ENCODE measurements around the gene TMEM163. TPM values are rescaled to one million over a fixed set of nuclear protein-coding genes. Genes with fewer than 3 reads are reported as not detected.

Gene TMEM163
- total RNA-seq, 1 experiment from 2014 or later = 0.12 TPM

GRCh38 chr2:134588556-134588955, 130.2 kb downstream of the TMEM163 start:
- Histone ChIP-seq H3K9ac (ENCODE audit: low read length) (no peak overlapping the region), H3K27me3 (ENCODE audit: insufficient read depth, low read length) (no peaks in the 10 kb centered on the region), H4K20me1 (ENCODE audit: insufficient read depth) (no peaks in the 10 kb centered on the region), H3K4me2 (ENCODE audit: low read length) (no peak overlapping the region), H3K4me1 (ENCODE audit: control insufficient read depth in 1 of 2, insufficient read depth in 2 of 2, low read length in 2 of 2) (no peaks in the 10 kb centered on the region), H3K9me3 (ENCODE audit: control insufficient read depth in 1 of 2, insufficient read depth in 1 of 2, low read depth in 1 of 2, low read length in 2 of 2) (no peaks in the 10 kb centered on the region), H3K9me2 (ENCODE audit: insufficient read depth) (no peaks in the 10 kb centered on the region), H3K4me3 (replicated peaks in 1 of 2; ENCODE audit: low read depth in 1 of 2, low read length in 2 of 2) (no peak overlapping the region), H3K79me2 (ENCODE audit: insufficient read depth, low read length) (no peaks in the 10 kb centered on the region), H3K27ac (ENCODE audit: low read depth, low read length) (no peak overlapping the region), H2AFZ (ENCODE audit: low read depth, low read length, poor library complexity, severe bottlenecking) (no peak overlapping the region), H3K36me3 (ENCODE audit: control insufficient read depth in 1 of 2, insufficient read depth in 2 of 2, low read length in 2 of 2) (no peaks in the 10 kb centered on the region)
- DNase-seq (ENCODE audit: low read depth, low spot score) (no peak), ATAC-seq (no peak)
- TF ChIP-seq, protein P1, sequence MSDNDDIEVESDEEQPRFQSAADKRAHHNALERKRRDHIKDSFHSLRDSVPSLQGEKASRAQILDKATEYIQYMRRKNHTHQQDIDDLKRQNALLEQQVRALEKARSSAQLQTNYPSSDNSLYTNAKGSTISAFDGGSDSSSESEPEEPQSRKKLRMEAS (IDR thresholded peaks at IDR 0.05) = no peak
- TF ChIP-seq CEBPB (IDR thresholded peaks at IDR 0.05; ENCODE audit: low read depth) = no peak
- no peak for TF ChIP-seq ZFX (IDR thresholded peaks at IDR 0.05)
- TF ChIP-seq CTCF (IDR thresholded peaks at IDR 0.05 in 2 of 3, conservative IDR thresholded peaks at IDR 0.05 in 1 of 3; ENCODE audit: borderline replicate concordance in 1 of 3, insufficient read depth in 1 of 3, low read depth in 2 of 3, low read length in 2 of 3) = no peak
- TF ChIP-seq EZH2phosphoT487 (IDR thresholded peaks at IDR 0.05; ENCODE audit: borderline replicate concordance) = no peak
- TF ChIP-seq FOSL1 (IDR thresholded peaks at IDR 0.05; ENCODE audit: low read depth) = no peak
- no peak for TF ChIP-seq ELF1 (IDR thresholded peaks at IDR 0.05; ENCODE audit: borderline replicate concordance, low read depth)
- no peak for TF ChIP-seq TCF7L2 (IDR thresholded peaks at IDR 0.05; ENCODE audit: borderline replicate concordance, extremely low read depth, insufficient read depth, insufficient read length)
- TF ChIP-seq RAD21 (IDR thresholded peaks at IDR 0.05; ENCODE audit: low read depth) = no peak
- no peak for TF ChIP-seq POLR2A (IDR thresholded peaks at IDR 0.05; ENCODE audit: borderline replicate concordance, extremely low read depth, insufficient read depth, insufficient read length)
- no peak for TF ChIP-seq REST (IDR thresholded peaks at IDR 0.05; ENCODE audit: low read depth)
- no peak for TF ChIP-seq ATF3 (IDR thresholded peaks at IDR 0.05)
- TF ChIP-seq JUND (IDR thresholded peaks at IDR 0.05) = no peak
- no peak for TF ChIP-seq POLR2AphosphoS5 (IDR thresholded peaks at IDR 0.05; ENCODE audit: low read depth, low read length)
- TF ChIP-seq CBX3 (IDR thresholded peaks at IDR 0.05; ENCODE audit: low read depth) = no peak
- ChIA-PET POLR2A (no interaction called here), CTCF (no interaction called here), RAD21 (ENCODE audit: low non-redundant PET in 1 of 2, low total read pairs in 2 of 2, uncharacterized antibody in 2 of 2, unreplicated experiment in 2 of 2) (no interaction called here)
- BruUV-seq (replicated peaks) = no TSS peak
- intact Hi-C loops (cut with micrococcal nuclease) = no loop called here

Data from HCT116 (cell line).